HCT116 (cell line): ENCODE results near the gene OSCP1. TPM values are rescaled to one million over a fixed set of nuclear protein-coding genes. Genes with fewer than 3 reads are reported as not detected.

Experiments used
- ATAC-seq: fragments of 200-7000 bp; cut with Tn5 transposase; 2 replicates; pipeline ENCODE4 v1.9.1; 2020; ENCODE audit warnings: mild to moderate bottlenecking, moderate library complexity
- BruUV-seq: library from RNA; stranded (reverse); fragments of 400-500 nt; replicated peaks from 2 replicates; lab custom pipeline; 2021; lab: Mats Ljungman, UMichigan
- CTCF ChIA-PET: fragments of 300-600 bp; sonication (Branson Sonifier 250); formaldehyde crosslinking; loops from one replicate; lab custom pipeline; 2021; ENCODE audit warnings: antibody characterized with exemption; lab: Charles Lee
- POLR2A ChIA-PET: fragments of 300-600, 350-600 bp; sonication (Branson Sonifier 250); formaldehyde crosslinking; loops from one replicate; lab custom pipeline; 2021; ENCODE audit warnings: antibody characterized with exemption; lab: Charles Lee
- RAD21 ChIA-PET, 2 experiments: fragments of 300-600 bp; sonication (Branson Sonifier 250); formaldehyde crosslinking; loops; one replicate each; lab custom pipeline; 2023; ENCODE audit warnings: low total read pairs in 2 of 2; ENCODE audit not compliant: uncharacterized antibody in 2 of 2, unreplicated experiment in 2 of 2, low non-redundant PET in 1 of 2; lab: Charles Lee
- DNase-seq: peaks from one replicate; pipeline ENCODE4 v3.0.0-alpha.2; 2010; ENCODE audit warnings: low read depth, low spot score
- H2AFZ ChIP-seq: fragments of 200-600 bp; shearing (Covaris generic), sonication (generic); 2 replicates; pipeline ENCODE4 v1.6.1; 2017; ENCODE audit warnings: low read depth, mixed run types, mixed read lengths, antibody characterized with exemption, low read length; ENCODE audit not compliant: poor library complexity, severe bottlenecking
- H3K27ac ChIP-seq: 2 replicates; pipeline ENCODE4 v1.5.1; 2012; ENCODE audit warnings: low read depth, low read length
- H3K27me3 ChIP-seq: fragments of 200-600 bp; sonication (generic); 2 replicates; pipeline ENCODE4 v1.6.1; 2016; ENCODE audit warnings: mixed run types, low read length, mixed read lengths; ENCODE audit not compliant: insufficient read depth
- H3K36me3 ChIP-seq, 2 experiments: fragments of 200-500 bp in 1 of 2; fragments of 200-600 bp in 1 of 2; sonication (Bioruptor generic) in 1 of 2; sonication (generic) in 1 of 2; 2 replicates each; pipeline versions ENCODE4 v1.5.1 to v1.6.1; 2014 to 2016; ENCODE audit warnings: low read length in 2 of 2, inconsistent platforms in 1 of 2, mixed read lengths in 1 of 2, mixed run types in 1 of 2; ENCODE audit not compliant: insufficient read depth in 2 of 2, control insufficient read depth in 1 of 2
- H3K4me1 ChIP-seq, 2 experiments: fragments of 200-600 bp in 1 of 2; sonication (generic) in 1 of 2; 2 replicates each; pipeline versions ENCODE4 v1.5.1 to v1.6.1; 2012 to 2017; ENCODE audit warnings: low read length in 2 of 2, inconsistent platforms in 1 of 2, mild to moderate bottlenecking in 1 of 2, mixed read lengths in 1 of 2, mixed run types in 1 of 2, moderate library complexity in 1 of 2; ENCODE audit not compliant: insufficient read depth in 2 of 2, control insufficient read depth in 1 of 2
- H3K4me2 ChIP-seq: fragments of 200-600 bp; sonication (generic); 2 replicates; pipeline ENCODE4 v1.6.1; 2017; ENCODE audit warnings: mixed run types, low read length, mixed read lengths
- H3K4me3 ChIP-seq, 2 experiments: fragments of 200-600 bp in 1 of 2; sonication (generic) in 1 of 2; replicated peaks in 1 of 2; 2 replicates each; pipeline ENCODE4 v1.5.1; 2011 to 2016; ENCODE audit warnings: low read length in 2 of 2, control low read depth in 1 of 2, low read depth in 1 of 2, mild to moderate bottlenecking in 1 of 2, mixed read lengths in 1 of 2, mixed run types in 1 of 2
- H3K79me2 ChIP-seq: fragments of 200-600 bp; sonication (generic); 2 replicates; pipeline ENCODE4 v1.6.1; 2017; ENCODE audit warnings: mild to moderate bottlenecking, mixed run types, low read length, moderate library complexity, mixed read lengths; ENCODE audit not compliant: insufficient read depth
- H3K9ac ChIP-seq: fragments of 200-600 bp; sonication (generic); 2 replicates; pipeline ENCODE4 v1.6.1; 2016; ENCODE audit warnings: low read length, mixed read lengths
- H3K9me2 ChIP-seq: fragments of 200-600 bp; sonication (generic), shearing (Covaris generic); 2 replicates; pipeline ENCODE4 v1.6.1; 2017; ENCODE audit warnings: mixed run types, mild to moderate bottlenecking, moderate library complexity; ENCODE audit not compliant: insufficient read depth
- H3K9me3 ChIP-seq, 2 experiments: fragments of 200-500 bp in 1 of 2; fragments of 200-600 bp in 1 of 2; sonication (Bioruptor generic) in 1 of 2; sonication (generic) in 1 of 2; 2 replicates each; pipeline ENCODE4 v1.6.1; 2014 to 2017; ENCODE audit warnings: low read length in 2 of 2, mixed read lengths in 2 of 2, inconsistent platforms in 1 of 2, low read depth in 1 of 2, mild to moderate bottlenecking in 1 of 2, mixed run types in 1 of 2, moderate library complexity in 1 of 2; ENCODE audit not compliant: control insufficient read depth in 1 of 2, insufficient read depth in 1 of 2
- H4K20me1 ChIP-seq: fragments of 200-600 bp; sonication (generic), shearing (Covaris generic); 2 replicates; pipeline ENCODE4 v1.6.1; 2017; ENCODE audit warnings: mixed run types, mild to moderate bottlenecking, moderate library complexity; ENCODE audit not compliant: insufficient read depth
- EGR1 ChIP-seq: IDR thresholded peaks from 2 replicates; pipeline ENCODE4 v1.6.1; 2012; ENCODE audit warnings: low read depth
- POLR2A ChIP-seq: IDR thresholded peaks from 2 replicates; pipeline ENCODE4 v1.7.0; 2011; ENCODE audit warnings: borderline replicate concordance; ENCODE audit not compliant: insufficient read depth, insufficient read length; ENCODE audit errors: extremely low read depth
- POLR2AphosphoS5 ChIP-seq: IDR thresholded peaks from 2 replicates; pipeline ENCODE4 v1.6.1; 2011; ENCODE audit warnings: mild to moderate bottlenecking, low read depth, low read length, moderate library complexity
- TCF7L2 ChIP-seq: IDR thresholded peaks from 2 replicates; pipeline ENCODE4 v1.7.0; 2011; ENCODE audit warnings: borderline replicate concordance, inconsistent platforms; ENCODE audit not compliant: insufficient read depth, insufficient read length; ENCODE audit errors: extremely low read depth
- YY1 ChIP-seq: IDR thresholded peaks from 2 replicates; pipeline ENCODE4 v1.6.1; 2011; ENCODE audit warnings: low read length, low read depth, moderate library complexity, mild to moderate bottlenecking; ENCODE audit not compliant: insufficient replicate concordance; ENCODE audit errors: extremely low read depth
- ZNF274 ChIP-seq: fragments of 200-500 bp; sonication (Bioruptor generic); IDR thresholded peaks from 2 replicates; pipeline ENCODE4 v1.6.1; 2014; ENCODE audit warnings: mild to moderate bottlenecking, low read depth, low read length, inconsistent platforms
- intact Hi-C: fragments of 100-400 bp; cut with micrococcal nuclease; formaldehyde crosslinking; loops from 2 replicates; pipeline ENCODE4 v1.10.0; 2022
- total RNA-seq: library from RNA; stranded (reverse); gene quantifications from one replicate; pipeline ENCODE4 v1.2.1, GENCODE V29; 2021; ENCODE audit not compliant: unreplicated experiment
- TF ChIP-seq, protein P1 (sequence below): IDR thresholded peaks from 2 replicates; pipeline ENCODE4 v1.6.1; 2012; ENCODE audit warnings: low read depth
- TF ChIP-seq, protein P2 (sequence below): IDR thresholded peaks from 2 replicates; pipeline ENCODE4 v1.6.1; 2011; ENCODE audit warnings: mild to moderate bottlenecking, low read length, moderate library complexity; ENCODE audit not compliant: insufficient replicate concordance; ENCODE audit errors: extremely low read depth

The OSCP1 gene
- total RNA-seq, 1 experiment from 2014 or later, result 4.1 TPM

DNA sequence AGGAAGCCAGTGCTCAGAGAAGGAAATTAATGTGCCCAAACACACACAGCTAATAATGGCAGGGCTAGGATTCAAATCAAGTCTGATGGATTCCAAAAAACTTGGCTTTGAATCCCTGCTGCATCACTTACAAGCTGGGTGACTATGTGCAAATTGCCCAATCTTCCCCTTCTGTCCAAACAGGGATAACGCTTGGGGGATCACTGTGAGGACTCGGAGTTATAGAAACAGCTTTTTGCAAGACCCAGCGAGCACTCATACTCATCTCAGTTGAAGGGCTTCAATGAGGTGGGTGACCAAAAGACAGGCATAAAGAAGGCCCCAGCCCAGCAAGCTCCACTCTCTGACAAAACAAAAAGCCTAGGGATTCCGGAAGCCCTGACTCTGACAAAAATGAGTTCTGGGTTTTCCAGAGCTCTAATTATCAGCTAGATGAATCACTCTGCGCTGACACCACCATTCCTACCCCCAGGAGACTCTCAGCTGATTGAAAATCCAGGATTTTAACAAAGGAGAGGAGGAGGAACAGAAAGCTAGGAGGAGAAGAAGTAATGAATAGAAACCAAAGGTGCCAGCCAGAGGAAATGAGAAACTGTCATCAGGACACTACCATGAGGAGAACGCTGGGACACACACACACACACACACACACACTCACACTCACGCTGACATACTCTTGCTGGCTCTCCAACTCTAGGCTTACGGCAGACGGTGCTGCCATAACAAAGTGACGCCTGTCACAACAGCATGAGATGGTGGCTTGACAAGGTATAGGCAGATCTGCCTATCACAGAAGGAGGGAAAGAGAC, 62.9 kb downstream of the OSCP1 start (continued):
- TF ChIP-seq EGR1, result no peak

DNA sequence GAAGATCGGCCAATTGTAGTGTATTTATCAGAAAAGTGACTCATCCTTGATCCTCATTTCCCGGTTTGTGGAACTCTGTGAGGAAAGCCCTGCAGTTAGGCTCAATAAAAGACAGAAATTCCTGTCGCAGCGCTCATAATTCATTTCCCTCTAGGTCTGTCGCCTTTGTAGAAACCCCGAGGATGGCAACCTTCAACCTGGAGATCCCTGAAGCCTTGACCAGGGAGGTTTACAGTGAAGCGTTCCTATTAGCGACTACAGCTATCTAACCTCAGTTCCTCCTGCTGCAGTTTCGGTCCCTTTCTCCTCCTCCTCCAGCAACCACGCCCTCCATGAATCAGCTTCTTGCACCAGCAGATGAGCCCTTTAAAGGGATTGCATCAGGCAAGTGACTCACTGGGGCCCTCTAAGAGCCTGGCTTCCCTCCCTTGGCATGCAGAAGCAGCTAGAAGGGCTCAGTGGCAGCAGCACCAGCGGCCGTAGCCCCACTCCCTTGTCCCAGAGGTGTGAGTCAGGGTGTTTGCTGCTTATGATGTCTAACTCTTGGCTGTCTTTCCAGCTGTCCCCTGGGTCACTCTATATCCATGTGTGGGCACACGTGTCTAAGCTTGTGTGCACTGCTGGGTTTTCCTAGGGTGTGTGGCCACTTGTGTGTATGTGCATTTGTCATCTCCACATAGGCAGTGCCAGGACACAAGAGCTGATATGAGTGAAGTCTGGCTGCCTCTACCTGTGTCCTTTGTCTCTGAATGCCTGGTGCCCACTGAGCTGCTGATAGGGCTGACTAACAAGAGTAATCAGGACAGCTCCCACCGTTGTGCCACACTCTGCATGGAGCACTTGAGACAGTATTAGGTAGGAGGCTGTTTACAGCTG, 63.7 kb downstream of the OSCP1 start:
- no peaks in the 10 kb centered on the region for H3K27me3 ChIP-seq
- H3K9ac ChIP-seq, result peak overlapping the region; percentile 84
- peaks cover 2 to 9% of the 10 kb centered on the region in 2 experiments; a peak in 2 of 4 replicates for H3K36me3 ChIP-seq
- H2AFZ ChIP-seq, result no peak overlapping the region
- ATAC-seq (peak; percentile 70), DNase-seq (peak; percentile 97)
- ChIA-PET RAD21 (interaction anchor here (0.6 to 0.9 kb wide), 2 partner anchors 12 to 65 kb away, joined by 3 read pairs; partner anchors contain the start of gene LSM10 (in 1 of the 2)), CTCF (interaction anchor here (0.9 to 1.8 kb wide), 6 partner anchors 10 to 237 kb away, joined by 3 to 7 read pairs (median 4); partner anchors contain the start of genes LSM10, OSCP1 and TRAPPC3)
- H3K4me3 ChIP-seq, result peak overlapping the region; percentile 50 to 96
- no peaks in the 10 kb centered on the region for H3K9me3 ChIP-seq
- peak overlapping the region; percentile 89 for H3K27ac ChIP-seq
- H3K4me2 ChIP-seq, result peak overlapping the region; percentile 96
- H3K79me2 ChIP-seq, result peaks cover 39% of the 10 kb centered on the region
- TSS peak; percentile 90 for BruUV-seq
- peaks cover 16 to 32% of the 10 kb centered on the region in 2 experiments for H3K4me1 ChIP-seq
- intact Hi-C loops, result loop anchor here (1.0 to 10.0 kb wide), 2 partner anchors 15 to 232 kb away; partner anchors contain the start of gene MAP7D1
- TF ChIP-seq ZNF274, result no peak
- peak; percentile 95 for TF ChIP-seq POLR2AphosphoS5
- peak; percentile 82 for TF ChIP-seq YY1
- TF ChIP-seq, protein P1, sequence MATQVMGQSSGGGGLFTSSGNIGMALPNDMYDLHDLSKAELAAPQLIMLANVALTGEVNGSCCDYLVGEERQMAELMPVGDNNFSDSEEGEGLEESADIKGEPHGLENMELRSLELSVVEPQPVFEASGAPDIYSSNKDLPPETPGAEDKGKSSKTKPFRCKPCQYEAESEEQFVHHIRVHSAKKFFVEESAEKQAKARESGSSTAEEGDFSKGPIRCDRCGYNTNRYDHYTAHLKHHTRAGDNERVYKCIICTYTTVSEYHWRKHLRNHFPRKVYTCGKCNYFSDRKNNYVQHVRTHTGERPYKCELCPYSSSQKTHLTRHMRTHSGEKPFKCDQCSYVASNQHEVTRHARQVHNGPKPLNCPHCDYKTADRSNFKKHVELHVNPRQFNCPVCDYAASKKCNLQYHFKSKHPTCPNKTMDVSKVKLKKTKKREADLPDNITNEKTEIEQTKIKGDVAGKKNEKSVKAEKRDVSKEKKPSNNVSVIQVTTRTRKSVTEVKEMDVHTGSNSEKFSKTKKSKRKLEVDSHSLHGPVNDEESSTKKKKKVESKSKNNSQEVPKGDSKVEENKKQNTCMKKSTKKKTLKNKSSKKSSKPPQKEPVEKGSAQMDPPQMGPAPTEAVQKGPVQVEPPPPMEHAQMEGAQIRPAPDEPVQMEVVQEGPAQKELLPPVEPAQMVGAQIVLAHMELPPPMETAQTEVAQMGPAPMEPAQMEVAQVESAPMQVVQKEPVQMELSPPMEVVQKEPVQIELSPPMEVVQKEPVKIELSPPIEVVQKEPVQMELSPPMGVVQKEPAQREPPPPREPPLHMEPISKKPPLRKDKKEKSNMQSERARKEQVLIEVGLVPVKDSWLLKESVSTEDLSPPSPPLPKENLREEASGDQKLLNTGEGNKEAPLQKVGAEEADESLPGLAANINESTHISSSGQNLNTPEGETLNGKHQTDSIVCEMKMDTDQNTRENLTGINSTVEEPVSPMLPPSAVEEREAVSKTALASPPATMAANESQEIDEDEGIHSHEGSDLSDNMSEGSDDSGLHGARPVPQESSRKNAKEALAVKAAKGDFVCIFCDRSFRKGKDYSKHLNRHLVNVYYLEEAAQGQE, result no peak
- TF ChIP-seq POLR2A, result peak; percentile 93
- peak; percentile 76 for TF ChIP-seq TCF7L2
- TF ChIP-seq, protein P2, sequence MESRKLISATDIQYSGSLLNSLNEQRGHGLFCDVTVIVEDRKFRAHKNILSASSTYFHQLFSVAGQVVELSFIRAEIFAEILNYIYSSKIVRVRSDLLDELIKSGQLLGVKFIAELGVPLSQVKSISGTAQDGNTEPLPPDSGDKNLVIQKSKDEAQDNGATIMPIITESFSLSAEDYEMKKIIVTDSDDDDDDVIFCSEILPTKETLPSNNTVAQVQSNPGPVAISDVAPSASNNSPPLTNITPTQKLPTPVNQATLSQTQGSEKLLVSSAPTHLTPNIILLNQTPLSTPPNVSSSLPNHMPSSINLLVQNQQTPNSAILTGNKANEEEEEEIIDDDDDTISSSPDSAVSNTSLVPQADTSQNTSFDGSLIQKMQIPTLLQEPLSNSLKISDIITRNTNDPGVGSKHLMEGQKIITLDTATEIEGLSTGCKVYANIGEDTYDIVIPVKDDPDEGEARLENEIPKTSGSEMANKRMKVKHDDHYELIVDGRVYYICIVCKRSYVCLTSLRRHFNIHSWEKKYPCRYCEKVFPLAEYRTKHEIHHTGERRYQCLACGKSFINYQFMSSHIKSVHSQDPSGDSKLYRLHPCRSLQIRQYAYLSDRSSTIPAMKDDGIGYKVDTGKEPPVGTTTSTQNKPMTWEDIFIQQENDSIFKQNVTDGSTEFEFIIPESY, result peak; percentile 73
- TF ChIP-seq, all 23 proteins: peak for 5
- Histone ChIP-seq H4K20me1 (no peaks in the 10 kb centered on the region), H3K9me2 (no peaks in the 10 kb centered on the region)
- POLR2A ChIA-PET, result interaction anchor here (0.6 to 5.5 kb wide), 18 partner anchors 9 to 314 kb away, joined by 3 to 219 read pairs (median 4); partner anchors contain the start of genes EVA1B, LSM10, OSCP1 and SH3D21
